Neural cell (in vitro differentiated cells): Measurements from ENCODE around the gene ITGA11.

ENCODE experiments used
- CTCF ChIP-seq: fragments of 450-650 bp; IDR thresholded peaks from 2 replicates; pipeline ENCODE4 v1.5.1; 2014; ENCODE audit warnings: antibody characterized with exemption, mild to moderate bottlenecking, moderate library complexity; ENCODE audit not compliant: poor library complexity, severe bottlenecking
- POLR2AphosphoS5 ChIP-seq: IDR thresholded peaks from 2 replicates; pipeline ENCODE4 v1.6.1; 2012
- RAD21 ChIP-seq: fragments of 450-650 bp; conservative IDR thresholded peaks from 2 replicates; pipeline ENCODE4 v1.6.1; 2014; ENCODE audit warnings: antibody characterized with exemption, mild to moderate bottlenecking, moderate library complexity
- REST ChIP-seq: IDR thresholded peaks from 2 replicates; pipeline ENCODE4 v1.6.1; 2012; ENCODE audit warnings: borderline replicate concordance

DNA sequence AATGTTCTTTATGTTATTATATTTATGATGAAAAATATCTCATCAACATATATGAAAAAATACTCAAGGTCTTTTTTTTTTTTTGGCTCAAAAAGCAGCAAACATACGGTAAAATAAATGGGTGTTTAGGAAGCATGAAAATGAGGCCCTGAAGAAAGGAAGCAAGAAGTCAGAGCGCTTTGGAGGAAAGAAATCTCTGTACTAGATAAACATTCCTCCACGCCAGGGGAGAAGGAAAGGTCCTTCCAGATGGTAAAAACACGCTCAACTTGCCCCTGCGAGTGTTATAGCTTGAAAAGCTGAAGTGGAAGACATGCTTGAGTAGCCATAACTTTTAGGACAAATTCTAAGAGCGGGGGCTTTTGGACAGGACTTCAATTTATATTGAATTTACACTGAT lies 101.5 kb downstream of the ITGA11 start:
- TF ChIP-seq CTCF (no peak), REST (no peak), POLR2AphosphoS5 (no peak), RAD21 (no peak)
